ENCODE measurements around the gene ERC2. TPM values are rescaled to one million over a fixed set of nuclear protein-coding genes. Genes with fewer than 3 reads are reported as not detected.

Gene ERC2
- total and polyA plus RNA-seq, 12 donors = 0.22 to 4.2 (median 1.7) TPM

- ATAC-seq (peak in 1 of 8 donors; percentile 44), DNase-seq (no peak)
- 57 to 60% methylated on average over 2 of the region's 2 CpGs for WGBS, 2 donors
- Histone ChIP-seq H3K9me3 (no peaks in the 10 kb centered on the region), H3K36me3 (no peaks in the 10 kb centered on the region), H3K27me3 (no peaks in the 10 kb centered on the region), H3K27ac (no peak overlapping the region), H3K4me3 (no peak overlapping the region), H3K4me1 (peaks cover 0 to 6% (median 0%) of the 10 kb centered on the region in 9 donors)
- no peak for TF ChIP-seq CTCF (IDR thresholded peaks at IDR 0.05)
- intact Hi-C loops (cut with DNase I) = no loop called here
Measured at GRCh38 chr3:56145410-56145809, 322.9 kb downstream of the ERC2 start.

GRCh38 chr3:56144805-56145204 lies 323.5 kb downstream of the ERC2 start:
- intact Hi-C loops (cut with DNase I) = no loop called here

GRCh38 chr3:56137415-56137814 lies 330.9 kb downstream of the ERC2 start:
- DNase-seq (no peak), ATAC-seq (no peak)
- Histone ChIP-seq H3K9me3 (no peaks in the 10 kb centered on the region), H3K36me3 (no peaks in the 10 kb centered on the region), H3K4me3 (no peak overlapping the region), H3K27ac (no peak overlapping the region), H3K27me3 (no peaks in the 10 kb centered on the region), H3K4me1 (no peaks in the 10 kb centered on the region)
- intact Hi-C loops (cut with DNase I) = no loop called here
- WGBS, 2 donors = 49 to 68% methylated on average over 1 of the region's 1 CpG
- TF ChIP-seq CTCF (IDR thresholded peaks at IDR 0.05) = no peak

More at GRCh38 chr3:56144805-56145204, 323.5 kb downstream of the ERC2 start:
- no peaks in the 10 kb centered on the region for H3K9me3 ChIP-seq
- H3K4me3 ChIP-seq = no peak overlapping the region
- WGBS, 2 donors = 44 to 56% methylated on average over 4 of the region's 4 CpGs
- peaks cover 0 to 6% (median 0%) of the 10 kb centered on the region in 9 donors for H3K4me1 ChIP-seq
- no peak overlapping the region for H3K27ac ChIP-seq
- DNase-seq (no peak), ATAC-seq (peak in 4 of 8 donors; percentile 38 to 83 (median 53))
- TF ChIP-seq CTCF (IDR thresholded peaks at IDR 0.05) = no peak
- no peaks in the 10 kb centered on the region for H3K27me3 ChIP-seq
- H3K36me3 ChIP-seq = no peaks in the 10 kb centered on the region

- no peak for TF ChIP-seq CTCF (IDR thresholded peaks at IDR 0.05)
- no peak overlapping the region for H3K4me3 ChIP-seq
- intact Hi-C loops (cut with DNase I) = no loop called here
- no peaks in the 10 kb centered on the region for H3K27me3 ChIP-seq
- no peaks in the 10 kb centered on the region for H3K4me1 ChIP-seq
- WGBS, 2 donors = 25 to 56% methylated on average over 2 of the region's 2 CpGs
- H3K27ac ChIP-seq = no peak overlapping the region
- DNase-seq (no peak), ATAC-seq (no peak)
- H3K9me3 ChIP-seq = no peaks in the 10 kb centered on the region
- no peaks in the 10 kb centered on the region for H3K36me3 ChIP-seq
Measured at GRCh38 chr3:56136514-56136913, 331.8 kb downstream of the ERC2 start.

All from heart right ventricle (tissue), 16 donors.